Measurements from ENCODE around the gene PLEKHA1. TPM values are rescaled to one million over a fixed set of nuclear protein-coding genes. Genes with fewer than 3 reads are reported as not detected.

The PLEKHA1 gene
- total RNA-seq = 10 to 100 TPM; 11.0 to 14.0 (median 12.5) TPM

- Mint-ChIP-seq H3K27me3 (ENCODE audit: low read depth) (peaks cover 20% of the 10 kb centered on the region), H3K9me3 (no peaks in the 10 kb centered on the region), H3K36me3 (ENCODE audit: insufficient read depth) (peaks cover 5% of the 10 kb centered on the region), H3K4me3 (peak within 1 kb of the TSS; percentile 95), H3K4me1 (ENCODE audit: low read depth) (peaks cover 35% of the 10 kb centered on the region)
- DNase-seq (peak; percentile 91), ATAC-seq (peak; percentile 91 to 93)
These were observed at the start of gene PLEKHA1 for GRCh38 chr10:122374237-122374858. Gene PLEKHA1 (plus strand): TSS chr10:122374708. CDS start chr10:122393201, 18,493 bp downstream.

- Mint-ChIP-seq H3K4me3 (no peak overlapping the region), H3K36me3 (ENCODE audit: insufficient read depth) (no peaks in the 10 kb centered on the region), H3K9me3 (no peaks in the 10 kb centered on the region), H3K4me1 (ENCODE audit: low read depth) (no peaks in the 10 kb centered on the region), H3K27me3 (ENCODE audit: low read depth) (peaks cover 26% of the 10 kb centered on the region)
- ATAC-seq (no peak), DNase-seq (no peak)
These were observed 49.3 kb upstream of the PLEKHA1 start for GRCh38 chr10:122325235-122325634.

- Mint-ChIP-seq H3K9me3 (no peaks in the 10 kb centered on the region), H3K4me1 (ENCODE audit: low read depth) (no peaks in the 10 kb centered on the region), H3K27me3 (ENCODE audit: low read depth) (peaks cover 33% of the 10 kb centered on the region), H3K36me3 (ENCODE audit: insufficient read depth) (no peaks in the 10 kb centered on the region), H3K4me3 (no peak overlapping the region)
- DNase-seq (no peak), ATAC-seq (no peak)
These were observed 48.1 kb upstream of the PLEKHA1 start for GRCh38 chr10:122326385-122326784.

- ATAC-seq (no peak), DNase-seq (no peak)
- Mint-ChIP-seq H3K27me3 (ENCODE audit: low read depth) (peaks cover 36% of the 10 kb centered on the region), H3K4me1 (ENCODE audit: low read depth) (no peaks in the 10 kb centered on the region), H3K36me3 (ENCODE audit: insufficient read depth) (no peaks in the 10 kb centered on the region), H3K9me3 (no peaks in the 10 kb centered on the region), H3K4me3 (no peak overlapping the region)
These were observed 47.7 kb upstream of the PLEKHA1 start for GRCh38 chr10:122326806-122327205.

GRCh38 chr10:122327237-122328206, 47.0 kb upstream of the PLEKHA1 start:
- no peaks in the 10 kb centered on the region for H3K9me3 Mint-ChIP-seq
- H3K4me1 Mint-ChIP-seq (ENCODE audit: low read depth) = no peaks in the 10 kb centered on the region
- no peak for ATAC-seq
- no peaks in the 10 kb centered on the region for H3K36me3 Mint-ChIP-seq (ENCODE audit: insufficient read depth)
- H3K27me3 Mint-ChIP-seq (ENCODE audit: low read depth) = peaks cover 36% of the 10 kb centered on the region
- no peak for DNase-seq
- H3K4me3 Mint-ChIP-seq = no peak overlapping the region

GRCh38 chr10:122328676-122329075, 45.8 kb upstream of the PLEKHA1 start:
- no peak overlapping the region for H3K4me3 Mint-ChIP-seq
- DNase-seq (no peak), ATAC-seq (no peak)
- no peaks in the 10 kb centered on the region for H3K36me3 Mint-ChIP-seq (ENCODE audit: insufficient read depth)
- peaks cover 34% of the 10 kb centered on the region for H3K27me3 Mint-ChIP-seq (ENCODE audit: low read depth)
- no peaks in the 10 kb centered on the region for H3K9me3 Mint-ChIP-seq
- H3K4me1 Mint-ChIP-seq (ENCODE audit: low read depth) = no peaks in the 10 kb centered on the region

GRCh38 chr10:122329416-122329815, 45.1 kb upstream of the PLEKHA1 start:
- DNase-seq = no peak
- Mint-ChIP-seq H3K9me3 (no peaks in the 10 kb centered on the region), H3K4me1 (ENCODE audit: low read depth) (no peaks in the 10 kb centered on the region), H3K27me3 (ENCODE audit: low read depth) (peaks cover 29% of the 10 kb centered on the region), H3K4me3 (no peak overlapping the region), H3K36me3 (ENCODE audit: insufficient read depth) (no peaks in the 10 kb centered on the region)
- no peak for ATAC-seq

- ATAC-seq (no peak), DNase-seq (no peak)
- Mint-ChIP-seq H3K27me3 (ENCODE audit: low read depth) (peaks cover 23% of the 10 kb centered on the region), H3K36me3 (ENCODE audit: insufficient read depth) (no peaks in the 10 kb centered on the region), H3K9me3 (no peaks in the 10 kb centered on the region), H3K4me3 (no peak overlapping the region), H3K4me1 (ENCODE audit: low read depth) (no peaks in the 10 kb centered on the region)
These were observed 43.4 kb upstream of the PLEKHA1 start for GRCh38 chr10:122331100-122331499.

GRCh38 chr10:122331615-122332446, 42.7 kb upstream of the PLEKHA1 start:
- Mint-ChIP-seq H3K4me3 (no peak overlapping the region), H3K36me3 (ENCODE audit: insufficient read depth) (no peaks in the 10 kb centered on the region), H3K4me1 (ENCODE audit: low read depth) (no peaks in the 10 kb centered on the region), H3K9me3 (no peaks in the 10 kb centered on the region), H3K27me3 (ENCODE audit: low read depth) (peaks cover 25% of the 10 kb centered on the region)
- no peak for ATAC-seq
- DNase-seq = no peak

- DNase-seq = no peak
- no peaks in the 10 kb centered on the region for H3K9me3 Mint-ChIP-seq
- peaks cover 25% of the 10 kb centered on the region for H3K27me3 Mint-ChIP-seq (ENCODE audit: low read depth)
- no peaks in the 10 kb centered on the region for H3K36me3 Mint-ChIP-seq (ENCODE audit: insufficient read depth)
- no peak overlapping the region for H3K4me3 Mint-ChIP-seq
- peak; percentile 61 to 66 for ATAC-seq
- no peaks in the 10 kb centered on the region for H3K4me1 Mint-ChIP-seq (ENCODE audit: low read depth)
These were observed 41.5 kb upstream of the PLEKHA1 start for GRCh38 chr10:122333037-122333436.

GRCh38 chr10:122336332-122336731, 38.2 kb upstream of the PLEKHA1 start:
- DNase-seq (no peak), ATAC-seq (no peak)
- Mint-ChIP-seq H3K27me3 (ENCODE audit: low read depth) (peaks cover 15% of the 10 kb centered on the region), H3K36me3 (ENCODE audit: insufficient read depth) (no peaks in the 10 kb centered on the region), H3K4me3 (no peak overlapping the region), H3K9me3 (no peaks in the 10 kb centered on the region), H3K4me1 (ENCODE audit: low read depth) (no peaks in the 10 kb centered on the region)

GRCh38 chr10:122336961-122337360, 37.5 kb upstream of the PLEKHA1 start:
- H3K27me3 Mint-ChIP-seq (ENCODE audit: low read depth) = peaks cover 10% of the 10 kb centered on the region
- no peaks in the 10 kb centered on the region for H3K9me3 Mint-ChIP-seq
- no peaks in the 10 kb centered on the region for H3K4me1 Mint-ChIP-seq (ENCODE audit: low read depth)
- H3K4me3 Mint-ChIP-seq = no peak overlapping the region
- no peaks in the 10 kb centered on the region for H3K36me3 Mint-ChIP-seq (ENCODE audit: insufficient read depth)
- ATAC-seq = no peak
- DNase-seq = no peak

GRCh38 chr10:122338609-122339441, 35.7 kb upstream of the PLEKHA1 start:
- no peaks in the 10 kb centered on the region for H3K36me3 Mint-ChIP-seq (ENCODE audit: insufficient read depth)
- peaks cover 8% of the 10 kb centered on the region for H3K27me3 Mint-ChIP-seq (ENCODE audit: low read depth)
- ATAC-seq (no peak), DNase-seq (no peak)
- H3K9me3 Mint-ChIP-seq = no peaks in the 10 kb centered on the region
- H3K4me3 Mint-ChIP-seq = no peak overlapping the region
- H3K4me1 Mint-ChIP-seq (ENCODE audit: low read depth) = peaks cover 2% of the 10 kb centered on the region

Data from activated T-cell treated with anti-CD3 and anti-CD28 coated beads, Interleukin-2, amount 50 U/mL, for 4 hours (primary cell).